ENCODE data around the gene NGFR. TPM values are rescaled to one million over a fixed set of nuclear protein-coding genes. Genes with fewer than 3 reads are reported as not detected.

The NGFR gene
- total and polyA plus RNA-seq, 2 donors (not counting 1 experiment from before 2014, with no cell fraction given) = 0.31 to 1.6 TPM

GRCh38 chr17:49482144-49482817 lies 12.8 kb upstream of the NGFR start:
- Histone ChIP-seq H3K79me2 (ENCODE audit: control insufficient read depth, insufficient read depth, low read length) (no peaks in the 10 kb centered on the region), H4K20me1 (ENCODE audit: control insufficient read depth, insufficient read depth, low read length, poor library complexity, severe bottlenecking) (no peaks in the 10 kb centered on the region), H3K9ac (ENCODE audit: low read length) (no peak overlapping the region), H3K27ac (ENCODE audit: low read length in 2 of 2) (no peak overlapping the region), H3K4me1 (ENCODE audit: control insufficient read depth in 2 of 2, insufficient read depth in 2 of 2, low read length in 2 of 2) (no peaks in the 10 kb centered on the region), H3K36me3 (replicated peaks in 1 of 2; ENCODE audit: control extremely low read depth in 1 of 2, control insufficient read depth in 1 of 2, extremely low read depth in 1 of 2, insufficient read depth in 2 of 2, low read length in 1 of 2) (no peaks in the 10 kb centered on the region), H3K4me2 (replicated peaks; ENCODE audit: low read depth, low read length, poor library complexity, severe bottlenecking) (no peak overlapping the region), H3K9me3 (ENCODE audit: control extremely low read depth in 1 of 3, control insufficient read depth in 2 of 3, insufficient read depth in 1 of 3, low read length in 2 of 3) (no peaks in the 10 kb centered on the region), H2AFZ (ENCODE audit: insufficient read depth, low read depth, low read length, poor library complexity, severe bottlenecking) (no peak overlapping the region), H3K4me3 (ENCODE audit: control extremely low read depth in 1 of 5, extremely low read depth in 1 of 5, insufficient read depth in 1 of 5, low read depth in 2 of 5, low read length in 4 of 5) (no peak overlapping the region), H3K27me3 (replicated peaks in 1 of 4; ENCODE audit: control extremely low read depth in 1 of 4, control insufficient read depth in 3 of 4, insufficient read depth in 4 of 4, low read length in 3 of 4) (peaks cover 0 to 59% (median 4%) of the 10 kb centered on the region in 4 experiments)
- TF ChIP-seq EZH2 (IDR thresholded peaks at IDR 0.05; ENCODE audit: borderline replicate concordance, insufficient read depth, low read depth, low read length, poor library complexity, severe bottlenecking) = no peak
- TF ChIP-seq CTCF (IDR thresholded peaks at IDR 0.05) = no peak
- WGBS (ENCODE audit: insufficient coverage) = 71% methylated on average over 1 of the region's 3 CpGs
- ChIA-PET POLR2A (no interaction called here), CTCF (interaction anchor here (0.8 kb wide), 1 partner anchor 74 kb away, joined by 3 read pairs; no protein-coding TSS in a partner anchor)
- H3K27me3 Mint-ChIP-seq = peaks cover 74% of the 10 kb centered on the region
- no peak overlapping the region for H3K4me3 Mint-ChIP-seq
- no peak overlapping the region for H3K27ac Mint-ChIP-seq
- H3K4me1 Mint-ChIP-seq = no peaks in the 10 kb centered on the region
- ATAC-seq (ENCODE audit: low read depth) = no peak
- DNase-seq = no peak
- intact Hi-C loops (cut with micrococcal nuclease) = no loop called here
- no peaks in the 10 kb centered on the region for H3K9me3 Mint-ChIP-seq (ENCODE audit: insufficient read depth)
